Common myeloid progenitor, CD34-positive (primary cell): ENCODE data around the gene A2M.

Experiments
- CTCF ChIA-PET: fragments of 350-600 bp; sonication (Branson Sonifier 250); formaldehyde crosslinking; loops from one replicate; lab custom pipeline; 2021; ENCODE audit warnings: antibody characterized with exemption; lab: Charles Lee
- POLR2A ChIA-PET: fragments of 350-600 bp; sonication (Branson Sonifier 250); formaldehyde crosslinking; loops from one replicate; lab custom pipeline; 2021; ENCODE audit warnings: antibody characterized with exemption; lab: Charles Lee
- DNase-seq, 3 donors: peaks; one replicate each; pipeline versions ENCODE4 v3.0.0 to v3.0.0-alpha.2; 2013
- H3K27ac ChIP-seq, 2 experiments: 1 replicate in 1 of 2; 2 replicates in 1 of 2; pipeline ENCODE4 v1.7.0; 2013; ENCODE audit warnings: inconsistent platforms in 2 of 2, low read length in 2 of 2, mild to moderate bottlenecking in 2 of 2, low read depth in 1 of 2, moderate library complexity in 1 of 2; ENCODE audit not compliant: severe bottlenecking in 2 of 2, insufficient read depth in 1 of 2, poor library complexity in 1 of 2
- H3K27me3 ChIP-seq, 5 experiments: replicated peaks in 2 of 5; 1 replicate in 3 of 5; 2 replicates in 2 of 5; pipeline versions ENCODE4 v1.6.1 to v1.7.0; 2013; ENCODE audit warnings: low read length in 4 of 5, mild to moderate bottlenecking in 2 of 5, moderate library complexity in 2 of 5, inconsistent platforms in 1 of 5; ENCODE audit not compliant: insufficient read depth in 5 of 5, control insufficient read depth in 4 of 5
- H3K36me3 ChIP-seq, 4 experiments: 1 replicate in 2 of 4; 2 replicates in 2 of 4; pipeline versions ENCODE4 v1.6.1 to v1.7.0; 2013; ENCODE audit warnings: low read length in 3 of 4, control low read depth in 1 of 4, mild to moderate bottlenecking in 1 of 4; ENCODE audit not compliant: control insufficient read depth in 4 of 4, insufficient read depth in 4 of 4
- H3K4me1 ChIP-seq, 4 experiments: 1 replicate in 3 of 4; 2 replicates in 1 of 4; pipeline versions ENCODE4 v1.6.1 to v1.7.1; 2013; ENCODE audit warnings: low read length in 3 of 4, mild to moderate bottlenecking in 3 of 4, control low read depth in 1 of 4, inconsistent platforms in 1 of 4, moderate library complexity in 1 of 4; ENCODE audit not compliant: control insufficient read depth in 4 of 4, insufficient read depth in 4 of 4; ENCODE audit errors: control extremely low read depth in 1 of 4
- H3K4me3 ChIP-seq, 7 experiments: 1 replicate in 4 of 7; 2 replicates in 3 of 7; pipeline versions ENCODE4 v1.5.1 to v1.7.0; 2013; ENCODE audit warnings: mild to moderate bottlenecking in 7 of 7, low read length in 6 of 7, moderate library complexity in 6 of 7, inconsistent platforms in 2 of 7, low read depth in 2 of 7, control low read depth in 1 of 7; ENCODE audit not compliant: insufficient read depth in 4 of 7, control insufficient read depth in 1 of 7; ENCODE audit errors: extremely low read depth in 1 of 7
- H3K9me3 ChIP-seq, 5 experiments: 1 replicate in 4 of 5; 2 replicates in 1 of 5; pipeline versions ENCODE4 v1.6.1 to v1.7.1; 2013; ENCODE audit warnings: low read length in 4 of 5, mild to moderate bottlenecking in 2 of 5, inconsistent platforms in 1 of 5, low read depth in 1 of 5, moderate library complexity in 1 of 5; ENCODE audit not compliant: control insufficient read depth in 4 of 5, insufficient read depth in 2 of 5; ENCODE audit errors: control extremely low read depth in 1 of 5
- WGBS: methylation state at CpG from one replicate; pipeline ENCODE4 v1.1.5; 2013; ENCODE audit not compliant: insufficient coverage; 5-methylcytosine and 5-hydroxymethylcytosine counted together

Gene A2M

GRCh38 chr12:9081667-9082427 is 33.9 kb downstream of the A2M start:
- DNase-seq, result no peak
- Histone ChIP-seq H3K27me3 (no peaks in the 10 kb centered on the region), H3K4me3 (no peak overlapping the region), H3K27ac (no peak overlapping the region), H3K36me3 (peaks cover 0 to 3% (median 0%) of the 10 kb centered on the region in 4 experiments), H3K9me3 (peaks cover 2 to 27% (median 7%) of the 10 kb centered on the region in 5 experiments), H3K4me1 (no peaks in the 10 kb centered on the region)
- ChIA-PET POLR2A (no interaction called here), CTCF (interaction anchor here (0.7 to 1.5 kb wide), 3 partner anchors 8 to 33 kb away, joined by 3 to 4 read pairs (median 4); no protein-coding TSS in a partner anchor)
- 93% methylated on average over 3 of the region's 3 CpGs for WGBS

DNA sequence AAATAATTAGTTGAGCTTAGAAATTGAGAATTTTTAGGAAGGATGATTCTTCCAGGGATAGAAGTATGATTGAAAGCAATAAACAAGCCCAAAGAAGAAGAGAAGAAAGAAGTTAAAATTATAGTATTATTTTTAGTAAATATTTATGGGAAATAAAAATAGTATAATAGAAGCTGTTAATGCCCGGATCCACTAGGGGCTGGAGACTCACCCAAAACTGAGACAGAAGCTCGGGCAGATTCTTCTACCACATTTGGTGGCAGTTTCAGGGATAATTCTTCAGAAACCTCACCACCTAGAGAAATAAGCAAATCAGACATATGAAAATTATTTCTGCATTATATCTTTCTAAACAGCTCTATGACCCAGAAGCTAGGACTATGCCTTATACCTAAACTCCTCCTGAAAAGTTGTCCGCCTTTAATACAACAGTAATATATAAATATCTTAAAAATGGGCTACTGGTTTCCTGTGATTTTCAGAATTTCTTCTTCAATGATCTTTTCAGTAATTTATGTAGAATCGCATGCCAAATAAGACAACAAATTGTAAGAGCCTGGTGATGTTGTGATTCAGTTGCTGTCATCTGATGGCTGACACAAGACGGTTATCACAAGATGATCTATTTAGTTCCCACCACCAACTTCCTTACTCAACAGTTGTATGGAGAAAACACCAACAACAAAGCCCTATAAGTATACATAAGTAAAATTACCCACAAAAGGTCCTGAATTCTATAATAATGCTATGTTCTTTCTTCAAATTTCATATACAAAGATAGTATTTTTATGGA is 35.6 kb downstream of the A2M start:
- Histone ChIP-seq H3K36me3 (peaks cover 0 to 4% (median 0%) of the 10 kb centered on the region in 4 experiments), H3K4me3 (no peak overlapping the region), H3K27me3 (no peaks in the 10 kb centered on the region), H3K9me3 (peaks cover 2 to 23% (median 7%) of the 10 kb centered on the region in 5 experiments), H3K4me1 (no peaks in the 10 kb centered on the region), H3K27ac (no peak overlapping the region)
- WGBS, result 94% methylated on average over 2 of the region's 5 CpGs
- POLR2A ChIA-PET, result no interaction called here
- no peak for DNase-seq
- CTCF ChIA-PET, result interaction anchor here (0.9 to 1.2 kb wide), 2 partner anchors 15 to 46 kb away, joined by 3 to 4 read pairs; no protein-coding TSS in a partner anchor

DNA sequence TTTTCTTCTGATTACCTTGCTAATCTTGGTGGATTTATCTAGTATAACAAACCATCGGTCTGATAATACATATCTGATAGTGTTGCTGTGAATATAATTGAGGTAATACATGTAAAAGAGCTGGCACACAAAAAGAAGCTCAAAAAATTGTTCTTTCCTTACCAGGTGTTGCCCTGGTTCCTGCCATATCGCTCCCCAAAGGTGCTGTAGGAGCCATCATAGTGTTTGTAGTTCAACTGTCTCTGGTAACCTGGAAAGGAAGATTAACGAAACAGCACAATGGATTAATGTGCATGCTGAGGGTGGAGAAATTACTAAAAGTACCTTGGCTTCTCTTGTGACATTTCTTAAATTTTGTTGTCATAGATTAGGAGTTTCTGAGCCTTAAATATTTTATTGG is 36.6 kb downstream of the A2M start:
- Histone ChIP-seq H3K4me3 (no peak overlapping the region), H3K27me3 (no peaks in the 10 kb centered on the region), H3K27ac (no peak overlapping the region), H3K36me3 (peaks cover 0 to 4% (median 0%) of the 10 kb centered on the region in 4 experiments), H3K4me1 (no peaks in the 10 kb centered on the region), H3K9me3 (peaks cover 2 to 19% (median 7%) of the 10 kb centered on the region in 5 experiments)
- POLR2A ChIA-PET, result no interaction called here
- DNase-seq, result no peak
- CTCF ChIA-PET, result interaction anchor here (0.9 to 1.2 kb wide), 3 partner anchors 12 to 45 kb away, joined by 3 to 4 read pairs (median 4); no protein-coding TSS in a partner anchor
- 93% methylated on average over 2 of the region's 3 CpGs for WGBS

DNA sequence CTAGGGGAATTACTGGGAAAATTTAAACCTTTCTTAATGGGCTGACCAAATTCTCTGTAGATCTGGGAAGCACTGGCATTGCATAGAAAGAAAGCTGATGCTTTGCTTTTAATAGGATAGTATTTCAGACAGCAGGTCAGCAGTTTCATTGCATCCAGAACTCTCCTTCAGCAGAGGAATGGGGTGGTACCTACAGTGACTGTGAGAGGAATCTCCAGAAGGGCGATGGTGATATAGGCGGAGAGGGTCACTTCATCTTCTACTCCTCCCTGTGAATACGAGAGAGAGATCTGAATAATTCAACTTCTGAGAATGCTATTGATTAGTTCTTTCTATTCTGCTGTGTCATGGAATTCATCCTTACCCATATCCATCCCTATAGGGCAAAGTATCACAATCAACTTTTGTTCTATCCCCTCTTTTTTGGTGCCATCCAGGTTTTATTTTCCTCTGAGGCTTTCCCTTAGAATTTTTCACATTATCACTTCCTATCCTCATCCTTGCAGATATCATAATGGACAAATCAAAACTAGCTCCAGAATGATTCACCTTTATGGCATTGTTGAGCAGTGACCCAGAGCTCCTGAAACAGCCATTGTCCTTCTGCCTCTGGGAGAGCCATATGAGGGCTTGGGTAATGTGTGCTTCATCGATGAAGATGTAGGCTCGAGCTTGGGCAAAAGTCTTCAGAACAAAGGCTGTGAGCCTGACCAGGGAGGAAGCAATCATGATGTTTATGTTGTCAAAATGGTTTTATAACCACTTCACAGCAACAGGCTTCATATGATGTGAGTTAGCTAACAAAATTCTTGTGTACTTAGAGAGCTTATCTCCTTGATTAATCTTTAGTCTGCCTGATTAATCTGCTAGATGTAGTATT is 38.3 kb downstream of the A2M start:
- Histone ChIP-seq H3K27ac (no peak overlapping the region), H3K4me1 (no peaks in the 10 kb centered on the region), H3K36me3 (peaks cover 0 to 4% (median 0%) of the 10 kb centered on the region in 4 experiments), H3K9me3 (peaks cover 0 to 9% (median 3%) of the 10 kb centered on the region in 5 experiments), H3K27me3 (no peaks in the 10 kb centered on the region), H3K4me3 (no peak overlapping the region)
- WGBS, result 100% methylated on average over 2 of the region's 5 CpGs
- CTCF ChIA-PET, result no interaction called here
- POLR2A ChIA-PET, result no interaction called here
- no peak for DNase-seq

- no peaks in the 10 kb centered on the region for H3K27me3 ChIP-seq
- no peak overlapping the region for H3K4me3 ChIP-seq
- CTCF ChIA-PET, result no interaction called here
- H3K4me1 ChIP-seq, result no peaks in the 10 kb centered on the region
- WGBS, result 100% methylated on average over 1 of the region's 4 CpGs
- H3K9me3 ChIP-seq, result peaks cover 0 to 2% (median 2%) of the 10 kb centered on the region in 5 experiments
- H3K27ac ChIP-seq, result no peak overlapping the region
- no peak for DNase-seq
- H3K36me3 ChIP-seq, result peaks cover 0 to 4% (median 0%) of the 10 kb centered on the region in 4 experiments
- POLR2A ChIA-PET, result no interaction called here
Observed at GRCh38 chr12:9076733-9077132, 39.0 kb downstream of the A2M start.

DNA sequence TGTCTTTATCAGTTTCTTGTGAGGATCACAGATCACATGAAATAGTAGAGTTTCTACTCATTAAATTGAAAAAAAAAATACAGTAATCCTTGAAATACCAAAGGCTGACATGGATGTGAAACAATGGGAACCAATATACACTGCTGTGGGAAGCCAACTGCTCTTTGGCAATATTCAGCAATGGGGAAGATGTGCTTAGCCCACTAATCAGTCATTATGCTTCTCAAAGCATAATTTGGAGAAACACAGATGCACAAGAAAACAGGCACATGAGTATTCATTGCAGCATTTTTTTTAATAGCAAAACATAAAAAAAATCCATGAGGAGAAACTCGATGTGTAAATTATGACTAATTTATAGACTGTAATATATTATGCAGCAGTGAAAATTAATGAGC is 40.6 kb downstream of the A2M start:
- Histone ChIP-seq H3K4me1 (no peaks in the 10 kb centered on the region), H3K9me3 (no peaks in the 10 kb centered on the region), H3K27ac (no peak overlapping the region), H3K27me3 (no peaks in the 10 kb centered on the region), H3K4me3 (no peak overlapping the region), H3K36me3 (peaks cover 0 to 2% (median 0%) of the 10 kb centered on the region in 4 experiments)
- POLR2A ChIA-PET, result no interaction called here
- no CpG with 5 or more reads among the region's 1 CpG for WGBS
- no peak for DNase-seq
- CTCF ChIA-PET, result interaction anchor here (1.1 kb wide), 1 partner anchor 11 kb away, joined by 4 read pairs; no protein-coding TSS in a partner anchor
